Ishikawa (cell line): ENCODE measurements around the gene KIF22.

ENCODE experiments used
- CEBPB ChIP-seq: IDR thresholded peaks from 2 replicates; pipeline ENCODE4 v1.6.1; 2012
- CREB1 ChIP-seq: IDR thresholded peaks from 2 replicates; pipeline ENCODE4 v1.6.1; 2012; ENCODE audit warnings: low read depth
- EGR1 ChIP-seq: IDR thresholded peaks from 2 replicates; pipeline ENCODE4 v1.6.1; 2012
- EP300 ChIP-seq: IDR thresholded peaks from 2 replicates; pipeline ENCODE4 v1.6.1; 2012; ENCODE audit warnings: borderline replicate concordance
- FOXM1 ChIP-seq: IDR thresholded peaks from 2 replicates; pipeline ENCODE4 v1.6.1; 2012; ENCODE audit warnings: low read depth, borderline replicate concordance
- NFIC ChIP-seq: IDR thresholded peaks from 2 replicates; pipeline ENCODE4 v1.6.1; 2012
- RAD21 ChIP-seq: IDR thresholded peaks from 2 replicates; pipeline ENCODE4 v1.6.1; 2012; ENCODE audit warnings: low read depth
- TAF1 ChIP-seq: IDR thresholded peaks from 2 replicates; pipeline ENCODE4 v1.6.1; 2012; ENCODE audit warnings: low read depth, mild to moderate bottlenecking
- TCF12 ChIP-seq: IDR thresholded peaks from 2 replicates; pipeline ENCODE4 v1.6.1; 2012; ENCODE audit warnings: low read depth
- TEAD4 ChIP-seq: IDR thresholded peaks from 2 replicates; pipeline ENCODE4 v1.6.1; 2012
- USF1 ChIP-seq: IDR thresholded peaks from 2 replicates; pipeline ENCODE4 v1.6.1; 2012
- YY1 ChIP-seq: IDR thresholded peaks from 2 replicates; pipeline ENCODE4 v1.6.1; 2012; ENCODE audit warnings: low read depth
- ZBTB7A ChIP-seq: IDR thresholded peaks from 2 replicates; pipeline ENCODE4 v1.6.1; 2012; ENCODE audit warnings: low read depth
- TF ChIP-seq, protein P1 (sequence below): IDR thresholded peaks from 2 replicates; pipeline ENCODE4 v1.6.1; 2012; ENCODE audit warnings: low read depth, mild to moderate bottlenecking
- TF ChIP-seq, protein P2 (sequence below): IDR thresholded peaks from 2 replicates; pipeline ENCODE4 v1.6.1; 2012

The KIF22 gene

DNA sequence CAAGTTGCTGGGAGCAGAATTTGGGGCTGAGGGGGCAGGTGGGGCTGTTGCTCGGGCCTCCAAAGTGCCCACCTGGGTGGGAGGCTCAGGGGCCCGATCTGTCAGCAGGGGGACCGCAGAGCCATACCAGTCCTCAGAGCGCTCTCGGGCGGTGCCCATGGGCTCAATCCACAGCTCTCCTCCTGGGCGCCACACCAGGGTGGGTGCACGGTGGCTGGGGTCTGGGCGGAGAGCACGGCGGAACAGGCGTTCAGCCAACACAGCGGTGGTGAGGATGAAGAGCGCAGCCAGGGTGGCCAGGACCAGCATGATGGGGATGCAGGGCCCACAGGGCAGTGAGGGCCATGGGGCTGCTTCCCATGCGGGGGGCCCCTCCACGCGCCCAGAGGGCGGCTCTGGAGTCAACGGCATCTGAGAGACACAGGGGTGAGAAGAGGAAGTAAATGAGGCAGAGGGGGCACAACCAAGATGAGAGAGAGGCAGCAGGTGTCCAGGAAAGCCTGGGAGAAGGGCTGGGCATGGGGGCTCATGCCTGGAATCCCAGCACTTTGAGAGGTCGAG, 45.9 kb upstream of the KIF22 start:
- TF ChIP-seq EGR1, result no peak
- no peak for TF ChIP-seq TCF12
- TF ChIP-seq, protein P1, sequence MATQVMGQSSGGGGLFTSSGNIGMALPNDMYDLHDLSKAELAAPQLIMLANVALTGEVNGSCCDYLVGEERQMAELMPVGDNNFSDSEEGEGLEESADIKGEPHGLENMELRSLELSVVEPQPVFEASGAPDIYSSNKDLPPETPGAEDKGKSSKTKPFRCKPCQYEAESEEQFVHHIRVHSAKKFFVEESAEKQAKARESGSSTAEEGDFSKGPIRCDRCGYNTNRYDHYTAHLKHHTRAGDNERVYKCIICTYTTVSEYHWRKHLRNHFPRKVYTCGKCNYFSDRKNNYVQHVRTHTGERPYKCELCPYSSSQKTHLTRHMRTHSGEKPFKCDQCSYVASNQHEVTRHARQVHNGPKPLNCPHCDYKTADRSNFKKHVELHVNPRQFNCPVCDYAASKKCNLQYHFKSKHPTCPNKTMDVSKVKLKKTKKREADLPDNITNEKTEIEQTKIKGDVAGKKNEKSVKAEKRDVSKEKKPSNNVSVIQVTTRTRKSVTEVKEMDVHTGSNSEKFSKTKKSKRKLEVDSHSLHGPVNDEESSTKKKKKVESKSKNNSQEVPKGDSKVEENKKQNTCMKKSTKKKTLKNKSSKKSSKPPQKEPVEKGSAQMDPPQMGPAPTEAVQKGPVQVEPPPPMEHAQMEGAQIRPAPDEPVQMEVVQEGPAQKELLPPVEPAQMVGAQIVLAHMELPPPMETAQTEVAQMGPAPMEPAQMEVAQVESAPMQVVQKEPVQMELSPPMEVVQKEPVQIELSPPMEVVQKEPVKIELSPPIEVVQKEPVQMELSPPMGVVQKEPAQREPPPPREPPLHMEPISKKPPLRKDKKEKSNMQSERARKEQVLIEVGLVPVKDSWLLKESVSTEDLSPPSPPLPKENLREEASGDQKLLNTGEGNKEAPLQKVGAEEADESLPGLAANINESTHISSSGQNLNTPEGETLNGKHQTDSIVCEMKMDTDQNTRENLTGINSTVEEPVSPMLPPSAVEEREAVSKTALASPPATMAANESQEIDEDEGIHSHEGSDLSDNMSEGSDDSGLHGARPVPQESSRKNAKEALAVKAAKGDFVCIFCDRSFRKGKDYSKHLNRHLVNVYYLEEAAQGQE, result no peak
- no peak for TF ChIP-seq NFIC
- no peak for TF ChIP-seq ZBTB7A
- TF ChIP-seq, protein P2, sequence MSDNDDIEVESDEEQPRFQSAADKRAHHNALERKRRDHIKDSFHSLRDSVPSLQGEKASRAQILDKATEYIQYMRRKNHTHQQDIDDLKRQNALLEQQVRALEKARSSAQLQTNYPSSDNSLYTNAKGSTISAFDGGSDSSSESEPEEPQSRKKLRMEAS, result no peak

DNA sequence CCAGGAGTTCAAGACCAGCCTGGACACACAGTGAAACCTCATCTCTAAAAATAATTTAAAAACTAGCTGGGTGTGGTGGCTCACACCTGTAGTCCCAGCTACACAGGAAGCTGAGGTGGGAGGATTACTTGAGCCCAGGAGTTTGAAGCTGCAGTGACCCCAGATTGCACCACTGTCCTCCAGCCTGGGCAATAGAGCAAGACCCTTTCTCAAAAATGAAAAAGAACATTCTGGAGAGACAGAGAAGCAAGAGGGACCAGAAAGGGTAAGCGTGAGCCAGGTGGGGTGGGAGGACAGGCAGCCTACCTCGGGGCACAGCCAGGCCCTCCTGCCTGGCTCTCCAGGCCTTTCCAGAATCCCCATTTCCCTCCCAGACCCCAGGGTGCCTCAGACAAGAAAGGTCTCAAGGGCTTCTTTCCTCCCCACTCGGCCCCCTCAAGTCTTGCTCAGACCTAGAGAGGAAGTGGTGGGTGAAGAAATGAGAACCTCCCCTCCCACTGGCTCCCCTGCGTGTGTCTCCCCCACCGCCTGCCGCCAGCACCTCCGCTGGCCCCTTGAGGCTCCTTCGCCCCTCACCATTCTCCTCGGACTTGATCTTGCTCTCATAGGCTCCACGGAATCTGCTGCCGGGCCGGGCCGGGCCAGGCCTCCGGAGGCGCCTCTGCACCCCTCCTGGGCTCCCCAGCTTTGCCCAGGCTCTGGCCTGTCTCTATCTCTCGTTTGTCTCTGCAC, 45.3 kb upstream of the KIF22 start:
- TF ChIP-seq, protein P2, result no peak
- no peak for TF ChIP-seq CEBPB
- no peak for TF ChIP-seq ZBTB7A
- TF ChIP-seq NFIC, result no peak
- TF ChIP-seq YY1, result no peak
- TF ChIP-seq TCF12, result no peak

DNA sequence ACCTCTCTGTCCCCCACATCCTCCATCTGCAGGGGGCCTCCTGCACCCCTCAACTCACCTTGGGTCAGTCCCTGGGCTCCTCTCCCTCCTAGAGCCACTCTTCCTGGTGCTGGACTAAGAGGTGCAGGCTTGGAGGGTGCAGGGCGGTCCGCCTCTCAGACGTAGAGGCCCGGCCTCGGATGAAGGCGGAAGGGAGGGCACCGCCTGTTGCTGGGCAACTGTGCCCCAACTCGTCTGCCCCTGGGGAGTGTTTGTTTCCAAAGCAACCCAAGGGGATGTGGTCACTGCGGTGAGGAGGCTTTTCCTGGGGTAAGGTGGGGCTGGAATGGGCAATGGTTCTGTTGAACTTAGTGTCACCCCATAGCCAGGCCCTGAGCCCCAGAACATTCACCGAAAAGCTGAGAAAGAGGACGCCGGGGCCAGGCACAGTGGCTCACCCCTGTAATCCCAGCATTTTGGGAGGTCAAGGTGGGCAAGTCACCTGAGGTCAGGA, 44.7 kb upstream of the KIF22 start, which contains the start of gene C16orf54:
TSS of gene C16orf54 (minus strand) at position 138 of the 493 bp plus-strand sequence. CDS start 1,039 bp downstream, outside the sequence.
- TF ChIP-seq TEAD4 (no peak), FOXM1 (no peak), CREB1 (no peak), TCF12 (no peak), USF1 (no peak), TAF1 (no peak), YY1 (no peak), CEBPB (no peak), NFIC (no peak), RAD21 (no peak), ZBTB7A (no peak), EP300 (no peak)
- TF ChIP-seq, protein P2, result no peak
- TF ChIP-seq, protein P1, result no peak

DNA sequence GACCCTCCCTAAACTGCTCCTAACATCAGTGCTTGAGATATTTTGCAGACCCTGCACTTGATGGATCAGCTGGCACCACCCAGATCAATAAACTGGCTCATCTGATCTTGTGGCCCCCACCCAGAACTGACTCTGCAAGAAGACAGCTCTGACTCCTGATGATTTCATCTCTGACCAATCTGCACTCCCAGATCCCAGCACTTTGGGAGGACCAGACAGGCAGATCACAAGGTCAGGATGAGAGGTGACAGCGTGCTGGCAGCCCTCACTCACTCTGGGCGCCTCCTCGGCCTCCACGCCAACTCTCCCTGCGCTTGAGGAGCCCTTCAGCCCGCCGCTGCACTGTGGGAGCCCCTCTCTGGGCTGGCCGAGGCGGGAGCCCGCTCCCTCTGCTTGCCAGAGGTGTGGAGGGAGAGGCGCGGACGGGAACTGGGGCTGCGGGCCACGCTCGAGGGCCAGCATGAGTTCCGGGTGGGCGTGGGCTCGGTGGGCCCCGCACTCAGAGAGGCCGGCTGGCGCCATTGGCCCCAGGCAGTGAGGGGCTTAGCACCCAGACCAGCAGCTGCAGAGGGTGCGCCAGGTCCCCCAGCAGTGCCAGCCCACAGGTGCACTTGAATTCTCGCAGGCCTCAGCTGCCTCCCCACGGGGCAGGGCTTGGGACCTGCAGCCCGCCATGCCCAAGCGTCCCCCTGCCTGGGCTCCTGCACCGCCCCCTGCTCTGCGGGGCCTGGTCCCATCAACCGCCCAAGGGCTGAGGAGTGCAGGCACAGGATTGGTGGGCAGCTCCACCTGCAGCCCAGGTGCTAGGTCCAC, 42.4 kb upstream of the KIF22 start:
- no peak for TF ChIP-seq YY1
- no peak for TF ChIP-seq CEBPB
- TF ChIP-seq, protein P1, result no peak
- TF ChIP-seq FOXM1, result no peak
- TF ChIP-seq RAD21, result no peak
- no peak for TF ChIP-seq CREB1
- no peak for TF ChIP-seq TCF12
- TF ChIP-seq TAF1, result no peak
- TF ChIP-seq USF1, result no peak
- TF ChIP-seq NFIC, result no peak
- no peak for TF ChIP-seq EGR1
